ENCODE data around the gene CD59. TPM values are rescaled to one million over a fixed set of nuclear protein-coding genes. Genes with fewer than 3 reads are reported as not detected.
"Not testable (repeated sequence)": the region's sequence is repeated elsewhere in the genome, so short reads cannot be mapped to it uniquely, and the experiment has no call there.

Gene CD59
- total RNA-seq, 1 experiment from 2014 or later: 827 TPM

GRCh38 chr11:33668951-33669596, 67.1 kb downstream of the CD59 start:
- no peak for DNase-seq (ENCODE audit: low read depth)

DNA sequence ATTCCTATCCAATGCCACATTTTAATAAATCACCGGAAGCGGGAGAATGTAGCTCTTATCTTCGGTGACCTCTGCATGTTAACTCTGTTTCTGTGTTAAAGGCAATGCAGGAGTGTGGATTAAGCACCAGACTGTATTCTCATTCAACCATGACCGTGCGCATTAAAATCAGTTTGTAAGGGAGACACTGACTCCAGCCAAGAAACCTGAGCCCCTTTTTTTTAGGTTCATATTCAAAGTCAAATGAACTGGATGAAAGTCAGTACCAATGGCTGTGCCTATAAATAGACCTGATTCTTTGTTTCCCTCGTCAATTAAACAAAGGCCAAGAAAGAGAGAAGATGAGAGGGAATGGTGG, 67.8 kb downstream of the CD59 start:
- no peak for DNase-seq (ENCODE audit: low read depth)

DNA sequence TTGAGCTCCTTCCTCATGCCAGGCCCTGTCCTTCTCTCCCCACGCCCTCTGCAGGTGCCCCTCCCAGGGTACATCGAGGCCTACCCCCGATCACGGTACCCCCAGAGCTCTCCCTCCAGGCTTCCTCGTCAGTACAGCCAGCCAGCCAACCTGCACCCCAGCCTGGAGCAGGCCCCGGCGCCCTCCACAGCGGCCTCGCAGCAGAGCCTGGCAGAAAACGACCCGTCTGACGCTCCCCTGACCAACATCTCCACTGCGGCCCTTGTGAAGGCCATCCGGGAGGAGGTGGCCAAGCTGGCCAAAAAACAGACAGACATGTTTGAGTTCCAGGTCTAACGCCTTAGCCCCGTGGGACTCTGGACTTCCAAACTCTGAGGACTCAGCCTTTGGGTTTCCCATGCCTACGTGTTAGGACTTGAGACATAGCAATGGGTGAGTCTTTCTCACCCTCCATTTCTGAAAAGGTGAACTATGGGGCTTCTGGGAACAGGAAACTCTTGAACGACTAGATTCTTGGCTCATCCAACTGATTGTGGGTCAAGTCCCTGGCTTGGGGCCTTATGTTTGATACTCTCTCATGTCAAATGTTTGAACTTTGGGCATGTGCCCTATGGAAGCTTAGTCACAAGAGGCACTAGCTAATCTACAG, 68.3 kb downstream of the CD59 start:
- DNase-seq (ENCODE audit: low read depth): no peak

DNA sequence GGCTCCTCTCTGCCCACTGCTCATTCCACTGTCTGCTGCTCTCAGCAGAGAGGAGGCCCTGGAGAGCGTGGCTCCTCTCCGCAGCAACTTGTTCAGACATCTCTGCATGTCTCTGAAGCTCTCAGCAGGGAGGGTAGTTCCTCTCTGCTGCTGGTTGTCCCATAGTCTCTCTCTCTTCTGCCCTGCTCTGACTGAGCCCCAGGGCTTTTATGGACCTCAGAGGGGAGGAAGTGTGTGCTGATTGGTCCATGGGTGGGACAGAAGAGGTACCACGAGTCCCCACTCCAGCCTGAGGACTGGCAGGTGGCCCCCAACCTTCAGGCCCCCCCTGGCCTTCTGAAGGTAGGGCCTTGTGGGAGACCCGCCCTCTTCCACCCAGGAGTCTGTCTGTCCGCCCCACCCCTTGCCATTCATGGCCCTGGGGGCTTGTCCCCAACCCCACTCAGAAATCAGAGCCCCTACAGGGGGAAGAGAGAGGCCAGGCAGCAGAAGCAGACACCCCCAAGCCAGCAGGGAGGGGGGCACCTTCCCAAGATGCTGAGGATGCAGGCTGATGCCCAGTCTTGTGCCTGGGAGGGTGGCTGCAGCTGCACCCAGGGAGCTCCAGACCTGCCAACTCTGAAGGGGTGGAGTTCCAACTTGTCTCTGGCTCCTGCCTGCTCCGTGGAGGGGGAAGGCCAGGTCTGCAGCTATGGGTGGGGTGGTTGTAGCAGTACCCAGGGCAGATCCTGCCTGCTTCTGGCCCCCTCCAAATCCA, 70.7 kb downstream of the CD59 start:
- no peak for DNase-seq (ENCODE audit: low read depth)

DNA sequence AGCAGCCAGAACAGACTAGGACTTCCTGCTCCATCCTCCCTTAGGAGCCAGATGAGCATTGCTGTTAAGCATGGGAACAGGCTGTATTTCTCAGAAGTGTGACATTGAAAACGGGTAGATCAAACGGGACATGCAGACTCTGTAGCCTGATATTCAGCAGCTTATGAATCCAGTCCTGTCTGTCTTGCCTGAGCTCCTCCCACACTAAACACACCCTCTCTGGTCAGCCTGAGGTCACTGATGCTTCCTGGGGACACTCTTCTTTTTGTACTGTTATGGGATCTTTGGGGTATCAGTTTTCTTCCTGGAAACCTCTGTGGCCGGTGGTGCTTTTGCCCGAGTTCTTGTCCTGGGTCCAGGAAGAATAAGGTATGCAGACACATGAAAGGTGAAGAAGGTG, 71.4 kb downstream of the CD59 start:
- DNase-seq (ENCODE audit: low read depth): no peak

DNA sequence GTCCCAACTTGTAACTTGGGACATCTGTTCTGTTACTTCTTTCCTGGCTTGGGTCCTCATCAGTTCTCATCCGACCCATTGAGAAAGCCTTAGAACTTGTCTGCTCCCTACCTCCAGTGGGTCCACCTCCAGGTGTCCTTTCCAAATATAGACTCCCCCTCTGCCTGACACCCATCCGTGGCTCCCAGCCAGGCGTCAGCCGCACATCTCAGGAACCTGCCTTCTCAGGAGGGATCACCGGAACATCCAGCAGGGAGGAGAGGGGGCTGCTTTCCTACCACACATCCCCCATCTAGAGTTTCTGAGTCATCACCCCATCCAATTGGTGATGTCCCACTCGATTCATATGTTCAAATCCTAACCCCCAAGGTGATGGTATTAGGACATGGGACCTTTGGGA, 72.1 kb downstream of the CD59 start:
- no peak for DNase-seq (ENCODE audit: low read depth)

GRCh38 chr11:33663121-33663520, 73.1 kb downstream of the CD59 start:
- DNase-seq (ENCODE audit: low read depth): no peak

DNA sequence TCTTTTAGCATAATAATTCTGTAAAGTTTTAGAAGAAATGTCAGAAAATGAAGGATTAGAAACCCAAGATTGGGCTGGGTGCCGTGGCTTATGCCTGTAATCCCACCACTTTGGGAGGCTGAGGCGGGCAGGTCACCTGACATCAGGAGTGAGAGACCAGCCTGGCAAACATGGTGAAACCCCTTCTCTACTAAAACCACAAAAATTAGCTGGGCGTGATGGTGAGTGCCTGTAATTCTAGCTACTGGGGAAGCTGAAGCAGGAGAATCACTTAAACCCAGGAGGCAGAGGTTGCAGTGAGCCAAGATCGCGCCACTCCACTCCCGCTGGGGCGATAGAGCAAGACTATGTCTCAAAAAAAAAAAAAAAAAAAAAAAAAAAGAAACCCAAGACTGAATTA, 74.7 kb downstream of the CD59 start:
- not testable (repeated sequence) for DNase-seq (ENCODE audit: low read depth)

GRCh38 chr11:33660962-33661361, 75.3 kb downstream of the CD59 start:
- DNase-seq (ENCODE audit: low read depth): no peak

GRCh38 chr11:33659370-33660139, 76.7 kb downstream of the CD59 start:
- no peak for DNase-seq (ENCODE audit: low read depth)

- DNase-seq (ENCODE audit: low read depth): no peak
Observed at GRCh38 chr11:33658195-33658900, 77.9 kb downstream of the CD59 start.

GRCh38 chr11:33657757-33658156, 78.5 kb downstream of the CD59 start:
- DNase-seq (ENCODE audit: low read depth): no peak

DNA sequence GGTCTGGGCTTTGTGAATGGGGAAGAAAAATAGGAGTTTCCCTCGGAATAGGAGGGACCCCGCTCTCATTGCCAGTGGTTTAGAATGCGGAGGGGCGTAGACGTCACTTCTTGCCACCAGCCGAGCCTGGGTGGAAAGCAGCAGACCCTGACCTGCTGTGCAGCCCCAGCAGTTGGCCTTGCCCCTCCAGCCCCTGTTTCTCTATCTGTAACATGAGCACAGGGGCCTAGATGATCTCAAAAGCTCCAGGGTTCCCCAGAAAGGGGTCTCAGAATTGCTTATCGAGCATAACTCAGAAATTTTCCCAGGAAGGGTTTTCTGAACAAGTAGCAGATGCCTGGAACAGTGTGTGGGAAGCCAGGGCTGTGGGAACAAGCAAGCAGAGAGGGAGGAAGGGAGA, 79.5 kb downstream of the CD59 start:
- DNase-seq (ENCODE audit: low read depth): no peak

GRCh38 chr11:33655842-33656600, 80.2 kb downstream of the CD59 start:
- peak; percentile 21 for DNase-seq (ENCODE audit: low read depth)

GRCh38 chr11:33654594-33654993, 81.6 kb downstream of the CD59 start:
- DNase-seq (ENCODE audit: low read depth): no peak

Other genes starting within 250 kb of the CD59 start
- gene C11orf91, start 35.6 kb downstream of the CD59 start, total RNA-seq (2014; rRNA removed): 1.1 TPM in 1 of 2 replicates, not detected in the other
- 23.0 and 28.5 TPM in 2 replicates for gene FBXO3, start 38.1 kb upstream of the CD59 start, total RNA-seq (2014; rRNA removed)
- gene LMO2, start 155.7 kb upstream of the CD59 start, total RNA-seq (2014; rRNA removed): 0.83 and 3.4 TPM in 2 replicates

All from LHCN-M2 (cell line).